ENCODE measurements around the gene SRGAP1. TPM values are rescaled to one million over a fixed set of nuclear protein-coding genes. Genes with fewer than 3 reads are reported as not detected.

The SRGAP1 gene
- total RNA-seq, 1 donor from 2014 or later = 14.8 TPM

DNA sequence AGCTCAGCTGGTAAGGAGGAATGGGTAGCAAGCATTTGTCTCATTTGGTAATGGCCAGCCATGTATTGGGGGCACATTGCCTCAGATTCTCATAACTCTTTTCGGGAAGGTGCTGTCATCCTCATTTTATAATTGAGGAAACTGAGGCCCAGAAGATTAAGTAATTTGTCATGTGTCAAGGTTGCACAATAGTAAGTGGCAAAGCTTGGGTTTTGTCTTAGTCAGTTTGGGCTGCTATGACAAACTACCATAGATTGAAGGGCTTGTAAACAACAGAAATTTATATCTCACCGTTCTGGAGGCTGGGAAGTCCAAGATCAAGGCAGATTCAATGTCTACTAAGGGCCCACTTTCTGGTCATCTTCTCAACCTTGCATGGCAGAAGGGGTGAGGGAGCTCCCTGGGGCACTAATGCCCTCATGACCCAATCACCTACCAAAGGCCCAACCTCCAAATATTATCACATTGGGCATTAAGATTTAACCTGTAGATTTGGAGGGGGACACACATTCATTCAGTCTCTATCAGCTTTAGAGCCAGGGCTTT is 99.6 kb downstream of the SRGAP1 start:
- DNase-seq (ENCODE audit: low read depth, low spot score) = no peak
- no peak overlapping the region for H3K27ac Mint-ChIP-seq (ENCODE audit: unreplicated experiment)
- no peak overlapping the region for H3K4me3 Mint-ChIP-seq
- H3K36me3 Mint-ChIP-seq (ENCODE audit: low read depth) = no peaks in the 10 kb centered on the region
- TF ChIP-seq CTCF (conservative IDR thresholded peaks at IDR 0.05) = no peak
- no peaks in the 10 kb centered on the region for H3K27me3 Mint-ChIP-seq (ENCODE audit: low read depth)
- peaks cover 67% of the 10 kb centered on the region for H3K4me1 Mint-ChIP-seq
- H3K9me3 Mint-ChIP-seq = no peaks in the 10 kb centered on the region

DNA sequence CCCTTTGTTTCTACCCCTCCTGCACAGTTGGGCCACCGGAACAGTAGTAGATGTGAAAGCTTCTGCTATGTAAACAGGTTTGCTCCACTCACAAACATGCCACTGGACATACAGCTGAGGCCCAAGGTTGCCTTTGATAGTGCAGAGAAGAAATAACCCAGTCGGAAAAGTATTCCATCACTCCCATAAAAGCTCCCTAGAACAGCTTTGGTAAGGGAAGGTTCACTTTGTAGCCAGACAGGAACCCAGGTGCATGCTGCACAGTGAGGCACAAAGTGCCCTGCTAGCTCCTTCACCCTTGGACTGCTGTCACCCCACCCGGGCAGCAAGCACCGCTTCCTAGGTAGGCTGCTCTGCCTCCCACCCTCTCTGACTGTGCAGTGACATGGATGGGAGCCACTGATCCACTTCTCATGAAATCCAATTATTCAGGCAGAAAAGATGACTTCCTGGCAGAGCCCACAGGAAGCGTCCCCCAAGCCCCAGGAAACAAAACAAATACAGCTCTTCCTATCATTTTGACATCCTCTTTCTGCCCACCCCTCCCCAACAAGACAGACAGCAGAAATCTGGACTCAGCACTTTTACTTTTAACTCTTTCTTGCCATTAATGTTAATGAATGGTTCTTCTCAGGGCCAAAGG is 100.2 kb downstream of the SRGAP1 start:
- Mint-ChIP-seq H3K36me3 (ENCODE audit: low read depth) (no peaks in the 10 kb centered on the region), H3K4me3 (no peak overlapping the region), H3K27me3 (ENCODE audit: low read depth) (no peaks in the 10 kb centered on the region), H3K4me1 (peaks cover 65% of the 10 kb centered on the region), H3K27ac (ENCODE audit: unreplicated experiment) (peak overlapping the region; percentile 29), H3K9me3 (no peaks in the 10 kb centered on the region)
- no peak for DNase-seq (ENCODE audit: low read depth, low spot score)
- no peak for TF ChIP-seq CTCF (conservative IDR thresholded peaks at IDR 0.05)

DNA sequence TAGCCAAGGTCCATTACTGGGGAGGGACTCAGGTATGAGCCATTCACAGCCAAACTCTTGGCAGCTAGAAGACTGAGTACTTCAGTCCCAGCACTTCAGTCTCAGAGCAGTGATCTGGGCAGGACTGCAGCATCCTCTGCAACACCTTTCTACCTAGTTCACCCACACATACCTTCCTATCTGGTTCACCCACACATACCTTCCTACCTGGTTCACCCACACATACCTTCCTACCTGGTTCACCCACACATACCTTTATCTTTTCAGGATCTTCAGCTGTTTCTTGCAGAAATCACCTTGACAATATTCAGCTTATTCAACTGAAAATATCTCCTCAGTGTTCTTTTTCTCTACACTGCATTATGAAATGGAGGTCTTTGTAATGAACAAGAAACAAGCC is 101.3 kb downstream of the SRGAP1 start:
- H3K9me3 Mint-ChIP-seq = no peaks in the 10 kb centered on the region
- no peaks in the 10 kb centered on the region for H3K27me3 Mint-ChIP-seq (ENCODE audit: low read depth)
- H3K4me3 Mint-ChIP-seq = no peak overlapping the region
- peaks cover 65% of the 10 kb centered on the region for H3K4me1 Mint-ChIP-seq
- no peaks in the 10 kb centered on the region for H3K36me3 Mint-ChIP-seq (ENCODE audit: low read depth)
- H3K27ac Mint-ChIP-seq (ENCODE audit: unreplicated experiment) = no peak overlapping the region
- TF ChIP-seq CTCF (conservative IDR thresholded peaks at IDR 0.05) = no peak
- DNase-seq (ENCODE audit: low read depth, low spot score) = no peak

DNA sequence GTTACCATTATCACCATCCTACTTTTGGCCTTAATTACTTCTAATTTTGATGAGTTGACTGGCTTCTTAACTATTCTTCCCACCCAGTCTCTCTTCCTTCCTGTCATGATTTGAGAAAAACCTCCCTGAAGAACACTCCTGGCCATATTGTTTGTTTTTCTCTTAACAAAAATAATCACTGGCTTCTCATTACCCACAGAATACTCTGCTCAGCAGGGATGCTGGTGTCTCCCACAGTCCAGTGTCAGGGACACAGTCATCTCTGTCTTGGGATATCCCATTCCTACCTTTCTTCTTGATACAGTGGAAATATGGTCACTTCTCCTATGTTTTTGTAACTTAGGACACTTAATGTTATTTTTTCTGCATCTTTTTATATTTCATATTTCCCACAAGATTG is 103.7 kb downstream of the SRGAP1 start:
- Mint-ChIP-seq H3K4me1 (peaks cover 45% of the 10 kb centered on the region), H3K27ac (ENCODE audit: unreplicated experiment) (no peak overlapping the region), H3K9me3 (no peaks in the 10 kb centered on the region), H3K27me3 (ENCODE audit: low read depth) (no peaks in the 10 kb centered on the region), H3K4me3 (no peak overlapping the region), H3K36me3 (ENCODE audit: low read depth) (no peaks in the 10 kb centered on the region)
- DNase-seq (ENCODE audit: low read depth, low spot score) = no peak
- no peak for TF ChIP-seq CTCF (conservative IDR thresholded peaks at IDR 0.05)

DNA sequence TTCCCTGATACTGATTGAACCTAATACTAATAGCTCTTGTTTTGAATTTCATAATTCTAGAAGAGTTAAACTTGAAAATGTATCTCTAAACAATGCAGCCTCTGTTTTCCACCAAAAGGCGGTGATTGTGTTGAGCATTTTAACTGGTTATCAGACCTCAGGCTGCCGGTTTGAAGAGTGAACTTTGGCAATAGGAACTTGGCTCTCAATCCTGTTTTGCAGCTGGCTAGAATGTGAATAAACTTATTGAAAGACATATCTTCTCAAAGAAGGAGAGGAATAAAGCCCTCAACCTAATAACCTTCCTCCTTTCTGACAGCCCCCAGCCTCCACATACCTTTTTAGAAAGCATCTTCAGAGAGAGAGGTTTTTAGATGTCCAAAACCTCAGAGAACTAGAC is 105.4 kb downstream of the SRGAP1 start:
- Mint-ChIP-seq H3K9me3 (no peaks in the 10 kb centered on the region), H3K27me3 (ENCODE audit: low read depth) (no peaks in the 10 kb centered on the region), H3K27ac (ENCODE audit: unreplicated experiment) (peak overlapping the region; percentile 80), H3K36me3 (ENCODE audit: low read depth) (no peaks in the 10 kb centered on the region), H3K4me3 (peak overlapping the region; percentile 29), H3K4me1 (peaks cover 38% of the 10 kb centered on the region)
- TF ChIP-seq CTCF (conservative IDR thresholded peaks at IDR 0.05) = no peak
- DNase-seq (ENCODE audit: low read depth, low spot score) = no peak
